HG03378 (cell line): ENCODE results near the gene SLC15A3.

ENCODE experiments used
- ATAC-seq: cut with Tn5 transposase; IDR thresholded peaks from one replicate; pipeline ENCODE4 v1.9.1; 2021; ENCODE audit warnings: mild to moderate bottlenecking, moderate library complexity; ENCODE audit not compliant: unreplicated experiment

SLC15A3 gene

DNA sequence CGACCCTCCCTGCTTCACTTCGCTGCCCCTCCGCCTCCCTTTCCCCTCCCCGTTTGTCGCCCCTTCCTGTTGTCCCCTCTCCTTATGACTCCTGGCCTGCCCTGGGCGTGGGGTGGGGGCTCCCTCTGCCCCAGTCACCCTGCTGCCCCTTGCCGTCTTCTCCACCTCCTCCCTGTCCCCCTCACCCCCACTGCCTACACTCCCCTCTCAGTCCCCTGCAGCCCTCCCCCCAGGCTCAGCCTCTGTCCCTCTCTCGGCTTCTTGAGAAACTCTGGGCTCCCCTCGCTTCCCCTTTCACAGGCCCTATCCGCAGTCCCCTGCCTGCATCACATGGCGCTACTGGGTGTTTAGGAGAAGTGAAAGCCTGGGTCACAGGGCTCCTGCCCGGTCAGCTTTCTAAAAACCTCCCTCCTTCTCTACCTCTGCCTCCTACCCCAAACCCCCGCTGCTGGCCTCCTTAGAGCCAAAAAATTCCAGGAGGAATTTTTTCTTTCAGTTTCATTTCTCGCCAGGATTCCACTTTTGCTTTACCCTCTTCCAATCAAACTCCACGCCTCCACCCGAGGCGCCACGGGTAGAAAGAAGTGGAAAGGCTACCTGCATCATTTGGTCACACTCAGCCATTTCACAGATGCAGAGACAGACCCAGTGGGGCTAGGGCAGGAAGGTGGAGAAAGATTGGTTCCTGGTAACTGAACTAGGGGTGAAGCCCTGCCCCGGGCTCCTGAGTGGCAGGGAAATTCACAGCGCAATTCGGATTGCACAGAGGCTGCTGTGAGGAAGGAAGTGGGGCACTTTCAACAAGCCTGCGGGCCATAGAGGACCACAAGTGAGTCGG is at the start of gene SLC15A3:
Gene SLC15A3, minus strand, starts transcription at position 273 of the 838 bp plus-strand sequence. CDS start 625 bp downstream, outside the sequence.
- peak; percentile 73 for ATAC-seq

DNA sequence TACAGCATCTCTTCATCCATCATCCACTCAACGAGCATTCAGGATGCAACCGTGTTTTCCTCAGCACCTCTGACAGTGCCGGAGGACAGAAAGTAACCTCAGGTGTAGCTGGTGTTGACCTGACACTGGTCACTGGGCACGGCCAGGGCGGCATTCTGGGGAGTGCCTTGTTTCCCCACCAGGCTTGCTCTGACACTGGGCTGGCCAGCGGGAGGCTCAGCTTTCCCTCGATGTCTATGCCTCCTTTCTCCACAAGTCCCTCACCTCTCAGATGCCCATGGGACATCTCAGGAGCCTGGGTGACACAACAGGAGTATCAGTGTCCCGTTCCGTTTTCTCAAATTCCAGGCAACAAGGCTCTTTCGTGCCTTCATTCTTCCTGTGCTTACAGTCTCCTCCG is 48.5 kb upstream of the SLC15A3 start:
- ATAC-seq = no peak

DNA sequence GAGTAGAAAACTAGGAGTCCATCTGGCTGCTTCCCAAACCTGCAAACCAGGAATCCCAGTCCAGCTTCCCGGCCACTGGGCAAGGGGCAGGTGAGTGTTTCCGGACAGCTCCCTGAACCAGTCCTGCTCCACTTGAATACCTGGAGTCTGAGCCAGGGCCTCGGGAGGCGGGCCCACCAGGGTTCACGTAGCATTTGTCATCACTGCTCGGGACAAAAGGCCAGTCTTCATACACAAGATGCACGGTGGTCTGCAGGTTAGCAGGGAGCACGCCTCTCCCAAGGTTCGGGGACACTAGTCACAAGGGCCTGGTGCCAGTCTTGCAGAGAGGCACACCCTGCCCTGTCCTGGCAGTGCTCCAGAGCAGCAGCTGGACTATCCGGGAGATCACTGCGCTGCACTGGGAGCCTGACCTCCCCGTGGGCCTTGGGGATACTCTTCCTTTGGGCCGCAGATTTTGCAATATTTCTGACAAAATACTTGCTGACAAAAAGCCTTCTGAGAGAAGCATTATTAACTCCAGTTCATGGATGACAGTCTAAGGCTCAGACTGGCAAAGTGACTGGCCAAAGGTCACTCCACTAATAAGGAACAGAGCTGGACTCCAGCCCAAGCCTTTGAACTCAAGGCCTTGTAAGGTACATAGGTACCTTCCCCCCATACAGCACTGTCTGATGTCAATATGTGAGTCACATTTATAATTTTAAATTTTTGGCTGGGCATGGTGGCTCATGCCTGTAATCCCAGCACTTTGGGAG is 44.6 kb upstream of the SLC15A3 start:
- ATAC-seq = no peak

DNA sequence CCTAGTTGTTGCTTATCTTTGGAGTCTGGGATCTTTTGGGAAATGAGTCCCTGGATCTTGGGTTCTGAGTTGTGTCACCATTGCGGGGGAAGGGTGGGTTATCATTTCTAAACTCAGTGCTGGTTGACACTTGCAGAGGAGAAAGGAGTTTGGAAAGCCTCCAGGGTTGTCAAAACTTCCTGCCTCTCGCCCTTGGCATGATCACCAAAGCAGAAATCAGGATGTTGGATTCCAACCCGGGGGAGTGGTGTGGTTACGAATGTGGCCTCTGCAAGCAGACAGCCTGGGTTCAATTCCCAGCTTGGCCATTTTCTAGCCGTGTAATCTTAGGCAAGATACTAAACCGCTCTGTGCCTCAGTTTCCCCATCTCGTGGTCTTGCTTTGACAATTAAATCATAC is 43.8 kb upstream of the SLC15A3 start:
- no peak for ATAC-seq

DNA sequence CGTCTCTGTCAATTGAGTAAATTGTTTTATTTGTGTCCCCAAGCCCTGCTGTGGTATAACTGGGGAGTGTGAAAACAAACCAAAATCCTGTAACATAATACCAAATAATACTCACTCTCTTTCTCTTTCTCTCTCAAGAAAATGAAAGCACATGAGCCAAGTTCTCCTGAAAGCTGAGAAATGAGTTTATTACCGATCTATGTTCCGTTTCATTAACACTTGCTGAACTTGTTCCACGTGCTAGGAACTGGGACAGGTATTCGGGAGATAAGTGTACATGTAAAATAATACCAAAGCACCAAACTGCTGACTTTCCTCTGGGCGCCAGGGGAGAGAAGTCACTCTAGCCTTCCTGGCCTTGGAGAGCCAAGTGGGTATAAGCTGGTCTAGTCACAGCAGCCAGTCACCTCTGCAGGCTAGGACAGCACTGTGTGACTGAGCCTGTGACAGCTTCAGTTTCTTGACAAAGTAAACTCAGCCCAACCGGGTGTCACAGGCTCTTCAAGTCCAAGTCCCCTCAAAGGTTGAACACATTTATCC is 42.6 kb upstream of the SLC15A3 start:
- ATAC-seq = no peak

DNA sequence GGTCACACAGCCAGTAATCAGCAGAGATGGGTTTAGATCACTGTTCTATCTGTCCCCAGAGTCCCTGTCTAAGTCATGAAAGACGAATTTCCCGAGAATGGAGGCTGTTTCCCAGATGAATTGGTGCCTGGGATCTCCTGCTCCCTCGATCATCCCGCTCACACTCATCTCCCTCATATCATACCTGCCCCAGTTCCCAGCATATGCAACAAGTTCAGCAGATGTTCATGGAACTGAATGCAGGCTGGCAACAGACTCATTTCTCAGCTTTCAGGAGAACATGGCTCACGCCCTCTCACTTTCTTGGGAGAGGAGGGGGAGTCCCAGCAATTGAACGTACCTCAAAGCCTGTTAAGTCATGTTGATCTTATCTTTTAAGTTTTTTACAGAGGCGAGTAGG is 41.6 kb upstream of the SLC15A3 start:
- ATAC-seq = no peak

DNA sequence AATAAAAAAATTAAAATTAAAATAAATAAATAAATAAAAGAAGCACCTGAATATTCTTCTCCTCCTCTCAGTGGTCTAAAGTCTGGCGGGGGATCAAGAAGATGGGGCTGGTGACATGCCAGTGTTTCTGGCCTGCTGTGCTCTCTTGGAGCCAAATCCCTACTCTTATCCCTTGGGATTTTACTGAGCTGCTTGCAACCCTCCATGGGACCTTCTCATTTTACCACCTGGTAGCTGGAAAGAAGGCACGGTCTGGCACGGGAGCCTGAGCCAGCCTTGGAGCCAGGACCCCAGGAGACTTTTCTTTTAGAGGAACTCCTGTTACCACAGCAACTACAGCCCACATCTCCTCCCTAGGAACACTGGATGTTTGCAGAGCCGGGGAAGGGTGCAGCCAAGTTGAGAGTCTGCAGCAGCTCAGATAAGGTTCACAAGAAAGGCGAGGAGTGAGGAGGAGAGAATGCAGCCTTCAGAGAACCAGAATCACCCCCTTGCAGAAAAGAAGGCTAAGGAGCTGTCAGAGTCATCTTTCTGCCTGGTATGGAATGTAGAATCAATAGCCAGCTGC is 41.0 kb upstream of the SLC15A3 start:
- no peak for ATAC-seq

DNA sequence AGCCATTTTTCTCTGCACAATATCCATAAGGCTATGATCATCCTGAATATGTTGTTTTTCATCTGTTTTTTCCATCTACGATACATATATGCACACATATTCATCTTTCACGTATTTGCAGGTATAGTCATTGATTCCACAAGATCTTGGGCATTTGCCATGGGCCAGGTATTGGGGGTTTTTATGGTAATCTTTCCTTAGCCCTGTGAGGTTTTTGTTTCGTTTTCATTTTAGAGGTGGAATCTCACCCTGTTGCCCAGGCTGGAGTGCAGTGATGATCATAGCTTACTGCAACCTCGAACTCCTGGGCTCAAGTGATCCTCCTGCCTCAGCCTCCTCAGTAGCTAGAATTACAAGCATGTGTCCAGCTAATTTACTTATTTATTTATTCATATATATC is 39.5 kb upstream of the SLC15A3 start:
- no peak for ATAC-seq

DNA sequence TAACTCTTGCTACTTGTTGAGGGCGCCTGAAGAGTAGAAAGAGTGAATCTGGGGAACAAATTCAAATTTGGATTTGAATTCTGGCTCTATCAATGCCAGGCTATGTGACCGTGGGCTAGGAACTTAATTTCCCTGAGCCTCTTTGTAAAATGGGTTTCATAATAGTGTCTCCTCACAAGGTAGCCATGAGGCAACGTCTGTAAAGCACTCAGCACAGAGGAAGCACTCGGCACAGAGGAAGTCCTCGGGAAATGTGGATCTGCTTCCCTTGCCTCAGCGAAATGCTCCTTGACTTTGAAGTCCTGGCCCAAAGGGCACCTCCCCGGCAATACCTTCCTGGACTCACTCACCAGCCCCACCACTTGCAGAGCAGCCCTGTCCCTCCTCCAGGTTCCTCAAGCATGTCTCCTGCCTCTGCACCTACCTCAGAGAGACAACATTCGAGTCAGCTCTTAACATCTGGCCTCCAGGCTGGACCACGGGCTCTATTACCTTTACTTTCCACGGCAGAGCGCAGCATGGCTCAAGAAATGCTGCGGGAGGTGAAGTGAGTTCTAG is 37.2 kb upstream of the SLC15A3 start:
- ATAC-seq = no peak

DNA sequence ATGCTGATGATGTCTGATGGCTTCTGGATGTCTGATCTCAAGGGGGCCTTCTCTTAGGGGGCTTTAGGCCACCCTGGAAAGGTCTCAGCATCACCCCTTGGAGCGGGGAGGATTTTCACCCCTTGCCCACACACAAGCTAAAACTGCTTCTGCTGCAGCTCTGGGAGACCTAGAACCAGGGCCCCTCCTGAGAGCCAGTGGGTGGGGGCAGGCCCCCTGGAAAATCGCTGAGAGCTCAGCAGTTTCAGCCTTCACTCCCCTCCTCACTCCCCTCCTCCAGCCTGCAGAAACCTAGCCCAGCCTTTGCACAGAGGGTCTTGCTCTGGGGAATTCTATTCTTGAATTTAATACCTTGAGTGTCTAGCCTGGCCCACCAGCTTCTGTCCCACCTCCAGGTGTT is 36.7 kb upstream of the SLC15A3 start:
- ATAC-seq = no peak

DNA sequence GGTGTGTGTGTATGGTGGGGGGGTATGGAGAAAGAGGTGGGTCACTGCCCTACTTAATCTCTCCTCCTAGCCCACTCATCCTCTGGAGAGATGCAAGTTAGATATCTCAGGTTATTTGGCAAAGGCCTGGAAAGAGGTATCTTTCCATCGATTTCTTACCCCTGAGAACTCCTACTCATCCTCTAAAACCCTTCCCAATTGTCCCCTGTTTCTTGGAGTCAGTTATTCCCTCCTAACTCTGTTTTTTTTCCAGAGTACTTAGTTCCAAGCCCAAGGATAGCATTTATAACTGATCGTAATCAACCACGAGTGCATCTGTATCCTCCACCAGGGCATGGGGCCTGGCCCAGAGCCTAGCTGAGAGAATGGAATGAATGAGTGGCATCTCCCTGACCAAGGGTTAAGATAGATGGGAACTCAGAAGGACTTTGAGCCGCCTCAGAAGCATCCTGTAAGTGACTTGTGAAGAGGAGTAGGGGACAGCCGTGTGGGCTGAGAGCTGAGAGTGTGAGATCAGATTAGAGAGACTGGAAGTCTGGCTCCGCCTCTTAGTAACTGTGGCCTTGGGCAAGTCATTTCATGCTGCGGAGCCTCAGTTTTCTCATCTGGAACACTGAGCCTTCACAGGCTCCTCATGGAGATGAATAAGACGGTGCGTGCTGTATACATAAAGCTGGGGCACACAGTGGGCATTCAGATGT is 35.8 kb upstream of the SLC15A3 start:
- no peak for ATAC-seq

DNA sequence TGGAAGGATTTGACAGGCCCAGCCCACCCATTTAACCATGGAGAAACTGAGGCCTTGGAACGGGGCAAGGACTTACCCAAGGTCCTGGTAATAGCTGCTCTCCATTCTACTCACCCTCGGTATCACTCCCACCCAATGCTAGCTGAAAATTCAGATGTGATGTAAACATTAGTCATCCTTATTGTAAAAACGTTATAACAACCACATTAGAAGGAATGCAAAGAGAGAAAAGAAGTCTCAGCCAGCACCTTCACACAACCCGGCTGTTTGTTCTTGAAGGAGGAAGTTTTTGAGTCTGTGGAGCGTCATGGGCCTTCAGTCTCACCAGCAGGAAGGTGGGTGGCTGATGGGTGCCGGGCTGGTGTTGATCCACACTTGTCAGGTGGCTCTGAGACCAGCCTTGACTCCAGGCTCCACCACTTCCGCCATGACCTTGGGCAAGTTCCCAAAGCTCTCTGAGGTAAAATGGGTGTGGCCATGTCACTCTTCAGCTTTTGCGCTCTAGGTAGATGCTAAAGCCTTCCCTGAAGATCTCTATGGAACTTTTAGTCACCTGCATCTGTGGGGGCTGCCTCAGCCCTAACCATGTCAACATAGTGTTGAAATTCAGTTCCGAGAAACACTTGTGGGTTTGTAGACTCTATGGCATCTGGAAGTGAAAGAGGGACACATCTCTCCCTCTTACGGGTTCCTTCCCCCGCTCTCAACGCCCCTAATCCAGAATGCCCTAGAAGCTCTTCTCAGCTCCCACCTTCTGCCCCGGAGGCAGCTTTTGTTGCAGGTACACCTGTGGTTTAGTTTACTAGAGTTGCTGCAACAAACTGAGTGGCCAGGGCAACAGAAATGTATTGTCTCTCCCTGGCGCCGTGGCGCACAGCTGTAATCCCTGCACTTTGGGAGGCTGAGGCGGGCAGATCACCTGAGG is 34.3 kb upstream of the SLC15A3 start:
- ATAC-seq = no peak

DNA sequence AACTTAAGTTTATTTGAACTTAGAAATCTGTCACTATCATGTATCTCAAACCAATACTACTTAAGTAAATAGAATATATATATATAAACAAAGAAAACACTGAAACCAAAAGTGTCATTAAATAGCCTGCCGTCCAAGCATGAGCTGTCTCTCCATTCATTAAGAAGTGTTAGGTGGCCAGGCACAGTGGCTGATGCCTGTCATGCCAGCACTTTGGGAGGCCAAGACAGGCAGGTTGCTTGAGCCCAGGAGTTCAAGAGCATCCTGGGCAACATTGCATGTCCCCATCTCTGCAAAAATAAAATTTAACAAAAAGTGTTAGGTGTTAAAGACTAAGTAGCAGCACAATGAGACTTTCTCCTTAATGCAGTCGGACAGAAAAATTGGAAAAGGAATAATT is 33.5 kb upstream of the SLC15A3 start:
- no peak for ATAC-seq

DNA sequence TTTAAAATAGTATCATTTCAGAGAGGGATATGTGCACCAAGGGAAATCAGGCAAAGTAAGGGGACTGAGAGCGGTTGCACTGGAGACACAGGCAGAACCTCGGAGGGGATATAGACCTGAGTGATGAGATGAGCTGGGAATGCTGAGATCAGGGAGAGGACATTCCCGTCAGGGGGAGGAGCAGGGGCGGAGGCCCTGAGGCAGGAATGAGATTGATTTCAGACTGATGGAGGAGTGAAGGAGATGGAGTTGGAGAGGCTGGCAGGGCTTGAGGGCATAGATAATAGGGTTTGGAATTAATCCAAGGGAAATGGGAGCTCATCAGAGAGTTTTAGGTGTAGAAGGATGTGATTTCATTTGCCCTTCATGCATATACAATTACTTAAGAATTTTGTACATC is 32.7 kb upstream of the SLC15A3 start:
- no peak for ATAC-seq

DNA sequence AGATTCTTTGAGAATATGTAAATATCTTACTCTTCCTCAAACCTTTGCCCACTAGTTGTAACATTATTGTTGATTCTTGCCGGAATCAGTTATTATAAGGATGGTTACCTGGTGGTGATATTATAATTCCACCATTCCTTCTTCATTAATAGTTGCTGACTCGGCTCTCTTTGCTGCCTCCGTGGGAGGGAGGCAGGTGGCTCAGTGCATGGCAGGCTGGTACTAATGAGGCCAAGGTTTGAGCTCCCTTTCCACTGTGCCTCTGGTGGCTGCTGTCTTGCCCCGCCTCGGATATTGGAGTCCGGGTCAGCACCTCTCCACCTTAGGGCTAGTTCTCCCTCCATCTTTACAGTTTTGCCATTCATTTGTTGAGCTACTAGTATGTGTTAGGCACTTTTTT is 32.2 kb upstream of the SLC15A3 start:
- ATAC-seq = no peak

DNA sequence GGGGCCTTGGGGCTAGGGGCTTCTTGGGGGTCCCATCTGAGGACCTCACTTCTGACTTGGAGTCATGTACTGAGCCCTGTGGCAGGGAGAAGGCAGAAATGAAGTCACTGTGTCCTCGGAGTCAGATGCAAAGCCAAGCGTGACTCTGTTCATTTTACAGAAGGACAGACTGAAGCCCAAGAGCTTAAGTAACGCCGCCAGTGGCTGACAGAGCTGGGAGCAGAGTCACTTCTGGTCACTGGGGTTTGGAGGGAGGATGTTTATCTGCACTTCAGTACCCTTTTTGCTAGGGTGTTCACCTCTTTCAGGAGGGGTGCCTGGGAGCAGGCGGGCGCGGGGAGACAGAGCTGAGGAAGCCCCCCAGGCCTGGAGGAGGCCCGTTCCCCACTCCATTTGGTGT is 30.2 kb upstream of the SLC15A3 start:
- ATAC-seq = no peak

DNA sequence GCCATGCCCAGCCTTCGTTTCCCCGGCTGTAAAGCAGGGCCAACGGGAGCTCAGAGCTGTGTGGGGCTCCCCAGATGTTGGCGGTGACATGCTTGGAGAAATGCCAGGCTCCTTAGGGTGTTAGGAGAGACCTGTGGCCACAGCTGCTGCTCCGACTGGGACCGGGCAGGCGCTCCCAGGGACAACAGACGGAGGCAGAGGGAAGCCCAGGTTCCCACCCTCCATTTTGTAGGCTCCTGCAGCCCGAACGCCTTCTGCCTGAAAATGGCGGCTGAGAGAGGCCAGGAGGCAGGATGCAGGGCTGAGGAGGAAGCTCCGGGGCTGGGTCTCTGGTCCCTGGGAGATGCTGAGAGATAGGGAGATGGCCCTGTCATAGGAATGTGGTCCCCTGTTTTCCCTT is 29.5 kb upstream of the SLC15A3 start:
- ATAC-seq = no peak

DNA sequence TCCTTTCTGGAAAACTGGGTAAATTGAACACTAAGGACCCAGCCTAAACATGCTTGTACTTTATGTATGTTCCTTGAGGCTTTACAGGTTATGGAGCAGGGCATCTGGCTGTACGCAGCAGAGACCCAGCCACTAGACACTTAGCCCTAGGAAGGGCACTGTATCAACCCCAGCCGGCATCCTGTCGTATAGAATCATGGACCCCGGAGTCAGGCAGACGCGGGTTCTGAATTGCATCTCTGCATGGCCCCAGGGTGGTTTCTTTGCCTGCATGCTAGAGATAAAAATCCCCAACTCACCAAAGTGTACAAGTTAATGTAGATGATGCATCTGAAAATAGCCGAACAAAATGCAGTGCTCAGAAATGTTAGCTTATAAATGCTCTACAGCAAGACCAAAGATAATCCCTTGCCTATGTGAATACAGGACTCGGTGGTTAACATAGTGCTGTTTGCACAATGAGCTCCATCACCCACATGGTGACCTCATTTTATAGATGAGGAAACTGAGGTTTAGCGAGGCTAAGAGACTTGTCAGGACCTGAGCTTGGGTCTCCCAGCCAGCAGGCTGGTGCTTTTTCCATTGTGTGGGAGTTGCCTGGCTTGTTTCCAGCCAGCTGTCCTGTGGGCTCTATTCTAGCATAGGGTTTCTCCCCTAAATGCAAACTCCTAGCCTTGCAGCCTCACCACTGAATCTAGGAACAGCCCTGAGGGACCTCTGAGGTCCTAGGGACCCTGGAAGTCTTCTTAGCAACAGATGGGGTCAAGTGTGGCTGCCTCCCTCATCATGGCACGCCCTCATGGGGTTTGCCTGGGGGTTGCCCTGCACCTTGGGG is 26.8 kb upstream of the SLC15A3 start:
- ATAC-seq = no peak

DNA sequence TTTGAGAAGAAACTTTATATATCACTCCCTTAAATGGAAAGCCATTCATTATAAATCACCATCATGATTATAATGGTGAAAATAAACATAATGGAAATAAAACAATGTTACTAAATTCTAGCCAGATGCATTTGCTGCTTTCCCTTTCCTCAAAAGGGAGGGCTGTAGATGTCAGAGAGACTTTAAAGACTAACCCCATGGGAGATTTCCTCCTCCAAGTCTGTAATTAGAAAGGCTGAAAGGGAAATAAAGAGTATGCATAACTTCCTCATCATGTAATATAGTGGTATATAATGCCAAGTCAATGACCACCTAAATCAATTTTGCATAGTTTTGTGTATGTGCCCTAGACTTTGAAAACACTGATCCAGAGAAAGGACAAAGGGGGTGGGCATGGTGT is 25.9 kb upstream of the SLC15A3 start:
- ATAC-seq = no peak
